NOMO-1 (cell line): ENCODE data around the gene EDEM1.

ENCODE experiments used
- DNase-seq, 2 experiments: peaks; one replicate each; lab custom pipeline; 2025; ENCODE audit not compliant: unreplicated experiment in 2 of 2; lab: John Stamatoyannopoulos, UW

EDEM1 gene

GRCh38 chr3:5197470-5198312 lies 10.2 kb downstream of the EDEM1 start:
- peak; percentile 61 to 97 for DNase-seq

GRCh38 chr3:5198313-5198677 lies 10.8 kb downstream of the EDEM1 start:
- no peak for DNase-seq

GRCh38 chr3:5198986-5199731 lies 11.7 kb downstream of the EDEM1 start:
- peak; percentile 58 to 92 for DNase-seq

- no peak for DNase-seq
Observed at GRCh38 chr3:5201536-5201935, 14.0 kb downstream of the EDEM1 start.

- DNase-seq = no peak
Observed at GRCh38 chr3:5202222-5202621, 14.7 kb downstream of the EDEM1 start.

GRCh38 chr3:5205165-5205941 lies 17.8 kb downstream of the EDEM1 start:
- DNase-seq = no peak

GRCh38 chr3:5210926-5211325 lies 23.4 kb downstream of the EDEM1 start:
- no peak for DNase-seq

GRCh38 chr3:5212628-5213573 lies 25.4 kb downstream of the EDEM1 start:
- no peak for DNase-seq

GRCh38 chr3:5213574-5213966 lies 26.1 kb downstream of the EDEM1 start:
- no peak for DNase-seq

GRCh38 chr3:5214352-5214751 lies 26.8 kb downstream of the EDEM1 start:
- DNase-seq = no peak

GRCh38 chr3:5217824-5218595 lies 30.5 kb downstream of the EDEM1 start:
- no peak for DNase-seq

GRCh38 chr3:5218815-5219214 lies 31.3 kb downstream of the EDEM1 start:
- no peak for DNase-seq

- DNase-seq = no peak
Observed at GRCh38 chr3:5219216-5219615, 31.7 kb downstream of the EDEM1 start.

GRCh38 chr3:5220193-5220592 lies 32.7 kb downstream of the EDEM1 start:
- no peak for DNase-seq

- no peak for DNase-seq
Observed at GRCh38 chr3:5220667-5221431, 33.3 kb downstream of the EDEM1 start.

- DNase-seq = no peak
Observed at GRCh38 chr3:5221701-5222100, 34.2 kb downstream of the EDEM1 start.

GRCh38 chr3:5222283-5223005 lies 34.9 kb downstream of the EDEM1 start:
- DNase-seq = no peak

- peak in 1 of 2 experiments; percentile 56 for DNase-seq
Observed at GRCh38 chr3:5226783-5227182, 39.3 kb downstream of the EDEM1 start.
